ENCODE results near the gene TIMM44. TPM values are rescaled to one million over a fixed set of nuclear protein-coding genes. Genes with fewer than 3 reads are reported as not detected.

TIMM44 gene
- total and polyA plus RNA-seq, 2 of the 8 experiments (the other 6 are each of a cell fraction or from before 2014, with no cell fraction given): 131 to 150 TPM

- peaks cover 21 to 53% (median 43%) of the 10 kb centered on the region in 4 experiments for H3K36me3 ChIP-seq (ENCODE audit: control insufficient read depth in 2 of 4, insufficient read depth in 4 of 4, low read length in 3 of 4)
- 90% methylated on average over 7 of the region's 7 CpGs; no CpG with 5 or more reads in 1 of the 2 experiments for WGBS, 2 experiments (ENCODE audit: extremely low coverage in 1 of 2, insufficient coverage in 1 of 2, insufficient read length in 1 of 2, insufficient replicate concordance in 2 of 2, low coverage in 1 of 2, low lambda C conversion rate in 2 of 2, missing lambda C conversion rate in 1 of 2)
- H3K14ac ChIP-seq (ENCODE audit: insufficient read length): no peak overlapping the region
- TF ChIP-seq MAFK (IDR thresholded peaks at IDR 0.05; ENCODE audit: low read depth, low read length) (no peak), SIX5 (IDR thresholded peaks at IDR 0.05; ENCODE audit: low read depth, low read length) (no peak), CTBP2 (IDR thresholded peaks at IDR 0.05; ENCODE audit: borderline replicate concordance, insufficient read depth, insufficient read length, low read length) (no peak), USF2 (IDR thresholded peaks at IDR 0.05; ENCODE audit: low read length) (no peak), CREB1 (IDR thresholded peaks at IDR 0.05) (no peak), RAD21 (IDR thresholded peaks at IDR 0.05 in 1 of 2, conservative IDR thresholded peaks at IDR 0.05 in 1 of 2; ENCODE audit: low read depth in 2 of 2, low read length in 2 of 2) (no peak), YY1 (IDR thresholded peaks at IDR 0.05; ENCODE audit: low read depth, low read length) (no peak), POLR2A (IDR thresholded peaks at IDR 0.05; ENCODE audit: control extremely low read depth in 1 of 2, low read depth in 2 of 2, low read length in 2 of 2) (no peak), RFX5 (IDR thresholded peaks at IDR 0.05; ENCODE audit: borderline replicate concordance, low read depth, low read length) (no peak), POU5F1 (IDR thresholded peaks at IDR 0.05; ENCODE audit: low read depth, low read length) (no peak), SP2 (IDR thresholded peaks at IDR 0.05; ENCODE audit: low read length) (no peak)
- H3K79me1 ChIP-seq (ENCODE audit: low read depth, low read length): peaks cover 13% of the 10 kb centered on the region
- H2BK5ac ChIP-seq (ENCODE audit: low read depth, low read length): no peak overlapping the region
- H2BK20ac ChIP-seq (ENCODE audit: low read length): no peak overlapping the region
- ChIA-PET CTCF (ENCODE audit: partially characterized antibody) (interaction anchor here (0.7 to 1.8 kb wide), 5 partner anchors 19 to 46 kb away, joined by 3 to 8 read pairs (median 3); partner anchors contain the start of gene TIMM44), POLR2A (ENCODE audit: partially characterized antibody) (interaction anchor here (1.0 to 1.7 kb wide), 3 partner anchors 19 to 31 kb away, joined by 3 to 4 read pairs (median 3); partner anchors contain the start of genes ELAVL1 and TIMM44)
- H3K9ac ChIP-seq (replicated peaks in 1 of 4; ENCODE audit: extremely low read depth in 1 of 4, low read depth in 3 of 4, low read length in 3 of 4): no peak overlapping the region
- no peak overlapping the region for H4K8ac ChIP-seq (ENCODE audit: extremely low read depth, insufficient read depth, low read length)
- H3K27me3 ChIP-seq (replicated peaks in 1 of 4; ENCODE audit: control insufficient read depth in 3 of 4, extremely low read depth in 1 of 4, insufficient read depth in 3 of 4, low read length in 3 of 4): no peaks in the 10 kb centered on the region
- H4K20me1 ChIP-seq (replicated peaks in 1 of 2; ENCODE audit: control insufficient read depth in 1 of 2, insufficient read depth in 2 of 2, low read length in 2 of 2): peaks cover 15 to 43% of the 10 kb centered on the region in 2 experiments
- no peak overlapping the region for H3K4me3 ChIP-seq (ENCODE audit: extremely low read depth in 1 of 4, insufficient read depth in 2 of 4, low read depth in 3 of 4, low read length in 4 of 4)
- H3K18ac ChIP-seq (ENCODE audit: extremely low read depth, low read length): no peak overlapping the region
- no peaks in the 10 kb centered on the region for H3K9me3 ChIP-seq (ENCODE audit: insufficient read depth in 2 of 2, low read depth in 1 of 2, low read length in 1 of 2)
- no peak overlapping the region for H2AK5ac ChIP-seq (ENCODE audit: low read depth, low read length)
- no peak overlapping the region for H3K27ac ChIP-seq (ENCODE audit: low read depth, low read length)
- H3K56ac ChIP-seq (replicated peaks; ENCODE audit: insufficient read length, low read depth, low read length): no peak overlapping the region
- no peak overlapping the region for H2BK12ac ChIP-seq (ENCODE audit: low read depth, low read length)
- H2BK15ac ChIP-seq (ENCODE audit: low read length): no peak overlapping the region
- no peak overlapping the region for H3K4me2 ChIP-seq (ENCODE audit: insufficient read depth in 1 of 2, low read depth in 2 of 2, low read length in 2 of 2)
- no peak overlapping the region for H4K5ac ChIP-seq (ENCODE audit: insufficient read length, low read depth, low read length)
- H2BK120ac ChIP-seq (replicated peaks; ENCODE audit: low read depth, low read length): no peak overlapping the region
- no peaks in the 10 kb centered on the region for H3K4me1 ChIP-seq (replicated peaks in 1 of 4; ENCODE audit: control insufficient read depth in 3 of 4, insufficient read depth in 4 of 4, low read length in 3 of 4)
- no peaks in the 10 kb centered on the region; a peak in 1 of 4 replicates for H3K79me2 ChIP-seq (ENCODE audit: control insufficient read depth in 1 of 2, insufficient read depth in 2 of 2, low read length in 2 of 2)
- FAIRE-seq (no peak), DNase-seq (ENCODE audit: low read depth in 1 of 2, low spot score in 2 of 2) (no peak)
- no peaks in the 10 kb centered on the region for H3K23me2 ChIP-seq (ENCODE audit: low read depth, low read length)
- H3K4ac ChIP-seq (replicated peaks; ENCODE audit: insufficient read length, low read depth, low read length): no peak overlapping the region
- H3K23ac ChIP-seq (ENCODE audit: insufficient read length): no peak overlapping the region
- no peak overlapping the region for H4K91ac ChIP-seq (replicated peaks; ENCODE audit: insufficient read length, low read length)
- no peak overlapping the region for H2AFZ ChIP-seq (ENCODE audit: low read length)
Measured at GRCh38 chr19:7975037-7975436, 31.6 kb upstream of the TIMM44 start.
